H1 (cell line): ENCODE results near the gene INPP5A.

ENCODE experiments used
- CTCF ChIP-seq, 3 experiments: IDR thresholded peaks; 1 replicate in 2 of 3; 2 replicates in 1 of 3; pipeline versions ENCODE4 v1.5.1 to v1.6.1; 2011; ENCODE audit warnings: low read length in 3 of 3, mild to moderate bottlenecking in 3 of 3, inconsistent platforms in 2 of 3, low read depth in 1 of 3, moderate library complexity in 1 of 3; ENCODE audit not compliant: insufficient read depth in 1 of 3; ENCODE audit errors: control extremely low read depth in 1 of 3
- POLR2A ChIP-seq, 2 experiments: IDR thresholded peaks; 1 replicate in 1 of 2; 2 replicates in 1 of 2; pipeline ENCODE4 v1.6.1; 2011; ENCODE audit warnings: low read depth in 2 of 2, low read length in 2 of 2, mild to moderate bottlenecking in 2 of 2; ENCODE audit errors: control extremely low read depth in 1 of 2

GRCh38 chr10:132595854-132596253 is 58.3 kb downstream of the INPP5A start:
- no peak for TF ChIP-seq POLR2A (IDR thresholded peaks at IDR 0.05; ENCODE audit: control extremely low read depth in 1 of 2, low read depth in 2 of 2, low read length in 2 of 2)
- TF ChIP-seq CTCF (IDR thresholded peaks at IDR 0.05; ENCODE audit: control extremely low read depth in 1 of 3, insufficient read depth in 1 of 3, low read depth in 1 of 3, low read length in 3 of 3): no peak
